GM19395 (cell line): Measurements from ENCODE around the gene TMEM109.
A peak's percentile ranks its signal among the peaks of the same experiment; 100 is the strongest.

Experiments used
- ATAC-seq: cut with Tn5 transposase; IDR thresholded peaks from one replicate; pipeline ENCODE4 v1.9.1; 2021; ENCODE audit warnings: mild to moderate bottlenecking, moderate library complexity; ENCODE audit not compliant: unreplicated experiment

Gene TMEM109, protein sequence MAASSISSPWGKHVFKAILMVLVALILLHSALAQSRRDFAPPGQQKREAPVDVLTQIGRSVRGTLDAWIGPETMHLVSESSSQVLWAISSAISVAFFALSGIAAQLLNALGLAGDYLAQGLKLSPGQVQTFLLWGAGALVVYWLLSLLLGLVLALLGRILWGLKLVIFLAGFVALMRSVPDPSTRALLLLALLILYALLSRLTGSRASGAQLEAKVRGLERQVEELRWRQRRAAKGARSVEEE

DNA sequence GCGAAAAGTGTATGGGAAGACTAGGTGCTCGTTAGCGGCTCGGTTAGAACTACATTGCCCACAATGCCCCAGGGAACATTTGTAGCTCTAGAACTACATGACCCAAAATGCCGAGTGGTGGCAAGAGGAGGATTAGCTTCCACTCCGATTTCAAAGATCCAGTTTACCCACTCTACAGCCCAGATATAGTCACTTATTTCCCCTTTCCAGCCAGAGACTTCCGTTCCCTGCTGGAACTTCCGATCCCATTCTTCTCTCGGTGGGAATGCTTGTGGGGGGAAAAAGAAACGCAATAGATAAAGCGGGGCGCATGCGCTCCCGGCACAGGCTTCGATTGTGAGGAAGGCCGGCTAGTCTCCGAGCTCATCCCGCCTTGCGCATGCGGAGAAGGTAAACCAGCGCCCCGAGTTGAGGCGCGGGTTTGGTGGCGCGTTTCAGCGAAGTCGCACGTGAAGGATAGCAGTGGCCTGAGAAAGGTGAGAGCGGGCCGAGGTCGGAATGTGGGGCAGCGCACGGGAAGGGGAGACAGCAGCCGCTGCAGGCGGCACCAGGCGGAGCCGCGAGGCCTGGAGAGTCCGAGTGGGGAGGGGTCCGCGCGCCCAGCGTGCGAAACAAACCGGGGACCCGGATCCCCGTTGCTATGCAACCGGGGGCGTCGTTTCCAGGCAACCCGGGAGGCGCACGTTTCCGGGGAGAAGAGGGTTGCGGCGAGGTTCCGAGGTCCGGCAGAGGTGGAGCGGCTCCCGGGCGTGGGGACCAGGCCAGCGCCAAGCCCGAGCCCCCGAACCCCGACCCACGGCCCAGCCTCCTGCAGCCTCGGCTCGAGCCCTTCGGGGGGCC is at the start of gene TMEM109:
TSS of gene TMEM109 (plus strand) at position 366 of the 840 bp plus-strand sequence. CDS start 5,536 bp downstream, outside the sequence.
- peak; percentile 54 for ATAC-seq

DNA sequence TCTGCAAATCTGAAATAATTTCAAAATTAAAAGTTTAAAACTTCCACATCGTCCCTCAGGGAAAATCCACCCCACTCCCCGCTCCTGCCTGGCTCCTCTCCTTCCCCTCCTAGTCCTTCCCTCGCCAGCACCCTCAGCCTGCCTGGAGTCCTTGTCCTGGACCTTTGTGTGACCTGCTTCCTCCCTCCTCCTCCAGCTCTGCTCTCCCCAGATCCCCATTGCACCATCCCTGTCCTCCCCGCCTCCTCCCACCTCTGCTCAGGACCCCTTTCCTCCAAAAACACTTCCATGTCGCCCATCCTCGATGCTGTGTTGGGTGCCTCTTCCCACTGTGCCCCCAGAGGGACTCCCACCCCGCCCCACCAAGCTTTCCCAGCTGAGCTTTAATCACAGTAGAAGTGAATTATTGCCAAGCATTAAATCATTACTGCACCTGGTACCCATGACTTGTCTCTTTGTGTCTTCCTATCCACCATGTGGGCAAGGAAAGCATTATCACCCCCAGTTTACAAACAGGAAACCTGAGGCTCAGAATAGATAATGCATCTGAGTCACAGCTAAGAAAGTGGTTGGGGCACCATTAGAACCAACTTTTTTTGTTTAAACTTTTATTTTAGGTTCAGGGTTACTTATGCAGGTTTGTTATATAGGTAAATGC is 49.0 kb upstream of the TMEM109 start:
- ATAC-seq, result no peak

DNA sequence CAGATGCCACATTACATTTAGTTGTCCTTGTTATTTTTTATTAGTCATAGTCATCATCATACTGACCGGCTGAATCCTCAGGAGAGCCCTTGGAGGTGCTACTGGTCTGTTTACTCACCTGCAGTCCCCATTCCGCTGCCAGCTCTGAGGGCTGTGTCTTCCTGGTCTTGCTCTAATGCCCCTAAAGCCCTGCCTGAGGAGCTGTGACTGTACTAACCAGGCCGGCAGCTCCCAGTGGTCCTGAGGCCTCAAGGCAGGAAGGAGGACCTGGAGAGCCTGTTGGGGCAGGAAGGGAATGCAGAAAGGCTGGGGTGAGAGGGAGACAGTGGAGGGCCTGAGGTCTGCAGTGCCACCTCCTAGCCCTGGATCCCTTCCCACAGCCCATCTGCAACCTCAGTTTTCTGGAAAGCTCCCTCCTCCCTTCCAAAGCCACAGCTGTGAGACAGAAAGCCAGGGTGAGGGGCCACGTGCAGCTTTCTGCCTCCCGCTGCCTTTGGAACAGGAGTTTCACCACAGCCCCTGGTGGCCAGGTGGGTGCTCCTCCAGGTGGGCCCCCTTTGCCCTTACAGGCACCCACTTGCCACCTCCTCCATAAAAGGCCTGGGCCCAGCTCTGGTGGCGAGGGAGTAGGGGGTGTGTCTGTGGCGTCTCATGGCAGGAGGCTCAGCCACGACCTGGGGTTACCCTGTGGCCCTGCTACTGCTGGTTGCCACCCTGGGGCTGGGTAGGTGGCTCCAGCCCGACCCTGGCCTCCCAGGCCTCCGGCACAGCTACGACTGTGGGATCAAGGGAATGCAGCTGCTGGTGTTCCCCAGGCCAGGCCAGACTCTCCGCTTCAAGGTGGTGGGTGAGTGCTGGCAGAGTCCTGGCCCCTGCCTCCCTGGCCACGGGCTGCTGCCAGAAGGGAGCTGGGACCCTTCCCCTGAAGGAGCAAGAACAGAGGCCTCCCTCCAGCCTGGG is 46.8 kb upstream of the TMEM109 start, which contains the start of gene ZP1:
TSS of gene ZP1 (plus strand) at position 632 of the 960 bp plus-strand sequence. CDS start at position 652, 20 bp downstream.
- ATAC-seq, result no peak

DNA sequence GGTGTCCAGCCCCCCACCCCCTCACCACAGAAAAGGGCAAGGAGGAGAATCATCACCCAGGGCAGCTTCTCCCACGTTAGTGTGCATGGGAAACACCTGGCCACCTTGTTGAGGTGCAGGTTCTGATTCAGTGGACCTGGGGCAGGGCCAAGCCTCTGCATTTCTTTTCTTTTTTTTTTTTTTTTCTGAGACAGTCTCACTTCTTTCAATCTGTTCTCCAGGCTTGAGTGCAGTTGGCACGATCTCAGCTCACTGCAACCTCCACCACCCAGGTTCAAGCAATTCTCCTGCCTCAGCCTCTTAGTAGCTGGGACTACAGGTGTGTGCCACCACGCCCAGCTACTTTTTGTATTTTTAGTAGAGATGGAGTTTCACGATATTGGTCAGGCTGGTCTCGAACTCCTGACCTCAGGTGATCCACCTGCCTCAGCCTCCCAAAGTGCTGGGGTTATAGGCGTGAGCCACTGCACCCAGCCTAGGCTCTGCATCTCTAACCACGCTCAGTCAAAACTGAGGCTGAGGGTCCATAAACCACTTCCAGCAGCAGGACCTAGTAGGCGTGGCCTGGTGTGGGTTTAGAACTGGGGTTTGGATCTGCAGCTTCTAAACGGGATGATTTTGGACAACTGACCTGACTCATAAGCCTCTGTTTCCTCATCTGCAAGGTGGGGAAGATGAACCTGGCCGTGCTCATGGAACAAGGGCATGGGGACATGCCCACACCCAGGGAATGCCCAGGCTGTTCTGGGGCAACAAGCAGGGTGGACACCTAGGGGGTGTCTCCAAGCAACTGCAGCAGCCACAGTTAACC is 45.9 kb upstream of the TMEM109 start:
- no peak for ATAC-seq

DNA sequence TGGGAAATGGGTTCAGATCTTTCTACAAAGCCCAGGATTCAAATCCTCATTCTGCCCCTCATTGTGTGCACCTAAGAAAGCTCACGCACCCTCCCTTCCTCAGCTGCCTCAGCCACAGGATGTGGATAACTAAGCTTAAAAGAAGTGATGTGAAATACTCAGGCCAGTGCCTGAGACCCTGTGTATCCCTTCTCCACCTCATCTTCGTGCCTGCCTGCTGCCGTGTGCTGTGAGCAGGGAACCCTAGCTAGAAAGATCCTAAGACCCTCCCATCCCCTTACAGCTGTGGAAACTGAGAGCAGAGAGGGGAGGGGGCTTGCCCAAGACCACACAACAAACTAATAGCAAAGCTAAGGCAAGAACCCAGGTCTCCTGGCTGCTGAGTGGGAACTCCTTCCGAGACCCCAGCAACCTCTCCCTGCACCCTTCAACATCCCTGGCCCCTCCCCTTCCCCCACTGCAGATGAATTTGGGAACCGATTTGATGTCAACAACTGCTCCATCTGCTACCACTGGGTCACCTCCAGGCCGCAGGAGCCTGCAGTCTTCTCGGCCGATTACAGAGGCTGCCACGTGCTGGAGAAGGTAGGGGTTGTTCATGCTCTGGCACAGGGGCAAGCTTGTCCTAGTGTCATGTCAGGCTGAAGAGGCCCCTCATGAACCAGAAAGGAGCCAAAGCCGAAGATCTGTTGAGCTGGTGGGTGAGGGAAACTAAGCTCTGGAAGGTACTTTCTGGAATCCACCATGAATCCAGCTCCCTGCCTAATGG is 45.1 kb upstream of the TMEM109 start:
- no peak for ATAC-seq

DNA sequence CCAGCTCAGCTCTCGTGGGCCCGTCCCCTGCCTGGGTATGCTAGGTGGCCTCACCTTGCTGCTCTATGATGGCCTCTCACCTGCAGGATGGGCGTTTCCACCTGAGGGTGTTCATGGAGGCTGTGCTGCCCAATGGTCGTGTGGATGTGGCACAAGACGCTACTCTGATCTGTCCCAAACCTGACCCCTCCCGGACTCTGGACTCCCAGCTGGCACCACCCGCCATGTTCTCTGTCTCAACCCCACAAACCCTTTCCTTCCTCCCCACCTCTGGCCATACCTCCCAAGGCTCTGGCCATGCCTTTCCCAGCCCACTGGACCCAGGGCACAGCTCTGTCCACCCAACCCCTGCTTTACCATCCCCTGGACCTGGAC is 44.5 kb upstream of the TMEM109 start:
- no peak for ATAC-seq

DNA sequence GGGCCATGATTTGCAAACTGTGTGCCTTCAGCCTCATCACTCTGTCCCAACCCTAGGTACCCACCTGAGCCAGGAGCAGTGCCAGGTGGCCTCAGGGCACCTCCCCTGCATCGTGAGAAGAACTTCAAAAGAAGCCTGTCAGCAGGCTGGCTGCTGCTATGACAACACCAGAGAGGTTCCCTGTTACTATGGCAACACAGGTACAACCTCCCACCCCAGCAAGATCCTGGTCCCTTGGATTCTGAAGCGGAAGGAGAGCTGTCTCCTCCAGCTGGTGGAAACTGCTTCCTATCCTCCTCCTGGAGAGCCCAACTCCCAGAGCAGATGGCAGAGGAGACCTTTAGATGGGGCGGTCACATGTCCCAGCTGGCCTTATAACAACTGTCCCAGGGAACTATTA is 43.7 kb upstream of the TMEM109 start:
- ATAC-seq, result no peak

DNA sequence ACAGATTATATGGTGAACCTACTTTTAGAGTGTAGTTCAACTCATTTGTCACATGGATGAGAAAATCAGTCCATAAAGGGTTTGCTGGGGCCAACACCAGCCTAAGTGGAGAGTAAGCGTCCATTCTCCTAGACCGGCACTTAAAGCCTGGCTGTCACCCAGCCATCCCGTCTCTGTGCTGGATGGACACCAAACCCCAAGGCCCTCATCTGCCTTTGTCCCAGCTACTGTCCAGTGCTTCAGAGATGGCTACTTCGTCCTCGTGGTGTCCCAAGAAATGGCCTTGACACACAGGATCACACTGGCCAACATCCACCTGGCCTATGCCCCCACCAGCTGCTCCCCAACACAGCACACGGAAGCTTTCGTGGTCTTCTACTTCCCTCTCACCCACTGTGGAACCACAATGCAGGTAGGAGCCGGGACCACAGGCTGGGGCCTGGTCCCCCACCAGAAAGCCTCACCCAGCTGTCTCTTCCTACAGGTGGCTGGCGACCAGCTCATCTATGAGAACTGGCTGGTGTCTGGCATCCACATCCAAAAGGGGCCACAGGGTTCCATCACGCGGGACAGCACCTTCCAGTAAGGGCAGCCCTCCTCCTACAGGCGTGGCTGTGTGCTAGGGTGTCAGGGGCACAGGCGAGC is 43.1 kb upstream of the TMEM109 start:
- no peak for ATAC-seq

DNA sequence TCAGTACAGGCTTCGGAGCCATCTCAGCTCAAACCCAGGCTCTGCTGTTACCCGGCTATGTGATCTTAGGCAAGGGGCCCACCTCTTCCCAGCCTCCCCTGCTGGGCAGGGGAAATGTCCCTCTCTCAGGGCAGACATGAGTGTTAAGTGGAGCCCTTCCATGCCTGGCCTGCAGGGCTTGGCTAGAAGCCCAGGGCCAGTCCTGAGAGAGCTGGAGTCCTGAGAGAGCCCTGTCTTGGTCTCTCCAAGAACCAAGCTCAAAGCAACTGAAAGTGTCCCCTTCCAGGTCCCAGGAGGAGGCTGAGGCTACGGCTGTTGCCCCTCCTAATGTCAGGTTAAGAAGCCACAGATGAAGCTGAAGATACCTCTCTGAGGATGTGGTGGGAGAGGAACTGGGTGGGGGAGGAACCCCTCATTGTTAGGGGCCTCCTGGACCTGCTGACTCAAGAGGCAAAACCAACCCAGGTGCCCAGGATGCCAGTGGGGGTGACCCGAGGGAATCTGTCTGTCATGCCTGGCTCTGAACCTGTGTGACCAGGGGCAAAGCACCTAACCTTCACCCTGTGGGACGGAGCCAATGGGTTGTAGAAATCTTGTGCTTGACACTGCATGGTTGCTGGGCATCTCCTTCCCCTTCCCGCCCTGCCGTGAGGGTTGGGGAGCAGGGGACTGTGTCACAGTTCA is 42.4 kb upstream of the TMEM109 start:
- no peak for ATAC-seq

DNA sequence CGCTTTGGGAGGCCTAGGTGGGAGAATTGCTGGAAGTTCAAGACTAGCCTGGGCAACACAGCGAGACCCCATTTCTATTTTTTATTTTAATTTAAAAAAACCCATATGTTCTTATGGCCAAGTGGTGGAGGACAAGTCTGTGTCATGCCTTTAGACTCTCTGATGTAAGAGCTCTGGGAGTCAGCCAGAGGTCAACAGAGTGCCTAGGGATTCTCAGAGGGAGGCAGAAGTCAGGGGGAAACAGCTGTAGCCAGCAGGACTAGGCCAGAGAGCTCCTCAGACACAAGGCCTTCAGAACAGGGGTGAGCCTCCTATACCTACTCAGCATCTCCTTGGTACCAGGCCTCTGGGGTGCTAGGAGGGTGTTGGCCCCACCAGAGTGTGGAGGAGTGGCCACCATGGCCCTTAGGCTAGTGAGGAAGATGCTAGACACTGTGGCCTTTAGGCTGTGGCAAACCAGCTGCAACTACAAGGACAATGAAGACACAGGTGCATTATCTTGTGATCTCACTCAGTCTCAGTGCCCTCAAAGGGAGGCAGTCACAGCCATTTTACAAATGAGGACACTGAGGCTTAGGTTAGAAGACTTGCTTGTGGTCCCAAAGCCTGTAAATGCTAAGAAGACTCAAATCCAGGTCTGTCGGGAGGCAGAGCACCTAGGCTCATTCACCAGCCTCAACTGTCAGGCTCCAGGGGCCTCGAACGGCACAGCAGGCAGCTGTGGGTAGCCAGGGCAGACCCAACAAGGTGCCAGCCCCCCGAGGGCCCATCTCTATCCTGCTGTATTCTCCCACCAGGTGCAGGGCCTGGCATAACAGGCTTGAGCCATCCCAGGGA is 41.6 kb upstream of the TMEM109 start:
- ATAC-seq, result no peak

DNA sequence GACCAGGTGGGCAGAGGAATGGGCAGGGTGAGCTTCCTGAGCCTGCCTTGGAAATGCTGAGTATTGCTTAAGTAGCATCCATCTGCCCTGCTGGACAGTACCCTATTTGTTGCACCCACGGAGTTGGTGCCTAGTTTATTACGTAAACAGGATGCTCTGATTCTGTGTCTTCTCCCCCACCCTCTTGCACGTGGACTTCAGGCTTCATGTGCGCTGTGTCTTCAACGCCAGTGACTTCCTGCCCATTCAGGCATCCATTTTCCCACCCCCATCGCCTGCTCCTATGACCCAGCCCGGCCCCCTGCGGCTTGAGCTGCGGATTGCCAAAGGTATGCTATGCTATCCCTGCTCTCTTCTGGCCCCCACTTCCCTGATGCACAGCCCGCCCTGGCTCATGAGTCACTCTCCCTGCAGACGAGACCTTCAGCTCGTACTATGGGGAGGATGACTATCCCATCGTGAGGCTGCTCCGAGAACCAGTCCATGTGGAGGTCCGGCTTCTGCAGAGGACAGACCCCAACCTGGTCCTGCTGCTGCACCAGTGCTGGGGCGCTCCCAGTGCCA is 40.9 kb upstream of the TMEM109 start:
- ATAC-seq, result no peak

DNA sequence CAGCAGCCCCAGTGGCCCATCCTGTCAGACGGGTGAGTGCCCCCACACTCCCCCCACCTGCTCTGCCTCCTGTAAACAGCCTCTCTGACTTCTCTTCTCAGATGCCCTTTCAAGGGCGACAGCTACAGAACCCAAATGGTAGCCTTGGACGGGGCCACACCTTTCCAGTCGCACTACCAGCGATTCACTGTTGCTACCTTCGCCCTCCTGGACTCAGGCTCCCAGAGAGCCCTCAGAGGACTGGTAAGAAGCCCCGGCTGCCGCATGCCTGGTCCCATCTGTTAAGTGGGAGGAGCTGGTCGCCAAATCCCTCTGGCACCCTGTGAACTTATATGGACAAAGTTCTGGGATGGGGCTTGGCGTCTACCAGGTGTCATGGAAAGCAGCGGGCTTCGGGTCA is 40.4 kb upstream of the TMEM109 start:
- ATAC-seq, result no peak

DNA sequence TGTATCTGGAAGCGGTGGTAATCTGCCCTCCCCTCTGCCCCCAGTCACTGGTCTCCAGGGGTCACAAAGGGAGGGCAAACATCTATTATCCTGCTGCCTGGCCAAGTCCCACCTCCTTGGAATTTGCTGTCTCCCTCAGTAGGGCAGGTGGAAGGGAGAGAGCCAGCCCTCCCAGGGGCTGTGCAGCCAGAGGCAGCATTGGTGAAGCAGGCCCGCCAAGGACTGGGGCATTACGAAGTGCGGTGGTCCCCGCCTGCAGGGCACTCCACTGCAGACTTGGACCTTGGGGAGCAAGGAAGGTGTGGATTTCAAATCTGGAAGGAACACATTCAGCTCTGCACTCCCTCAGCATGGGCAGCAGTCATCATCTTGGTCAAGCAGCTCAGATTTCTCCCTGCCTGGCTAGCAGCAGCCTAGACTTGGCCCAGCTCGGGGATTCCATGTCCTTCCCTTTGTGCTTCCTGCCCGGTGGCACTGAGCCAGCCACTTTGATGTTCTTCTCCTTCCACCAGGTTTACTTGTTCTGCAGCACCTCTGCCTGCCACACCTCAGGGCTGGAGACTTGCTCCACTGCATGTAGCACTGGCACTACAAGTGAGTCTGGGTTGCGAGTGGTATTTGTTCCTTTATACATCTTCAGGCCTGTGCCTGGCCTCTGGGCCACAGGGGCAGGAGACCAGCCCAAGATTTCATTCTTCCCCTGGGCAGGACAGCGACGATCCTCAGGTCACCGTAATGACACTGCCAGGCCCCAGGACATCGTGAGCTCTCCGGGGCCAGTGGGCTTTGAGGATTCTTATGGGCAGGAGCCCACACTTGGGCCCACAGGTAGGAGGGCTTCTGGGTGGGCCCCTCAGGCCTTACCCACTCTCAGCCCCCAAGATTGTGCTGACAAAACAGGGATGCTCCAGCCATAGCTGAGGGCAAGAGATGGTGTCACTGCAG is 39.3 kb upstream of the TMEM109 start:
- ATAC-seq, result no peak

DNA sequence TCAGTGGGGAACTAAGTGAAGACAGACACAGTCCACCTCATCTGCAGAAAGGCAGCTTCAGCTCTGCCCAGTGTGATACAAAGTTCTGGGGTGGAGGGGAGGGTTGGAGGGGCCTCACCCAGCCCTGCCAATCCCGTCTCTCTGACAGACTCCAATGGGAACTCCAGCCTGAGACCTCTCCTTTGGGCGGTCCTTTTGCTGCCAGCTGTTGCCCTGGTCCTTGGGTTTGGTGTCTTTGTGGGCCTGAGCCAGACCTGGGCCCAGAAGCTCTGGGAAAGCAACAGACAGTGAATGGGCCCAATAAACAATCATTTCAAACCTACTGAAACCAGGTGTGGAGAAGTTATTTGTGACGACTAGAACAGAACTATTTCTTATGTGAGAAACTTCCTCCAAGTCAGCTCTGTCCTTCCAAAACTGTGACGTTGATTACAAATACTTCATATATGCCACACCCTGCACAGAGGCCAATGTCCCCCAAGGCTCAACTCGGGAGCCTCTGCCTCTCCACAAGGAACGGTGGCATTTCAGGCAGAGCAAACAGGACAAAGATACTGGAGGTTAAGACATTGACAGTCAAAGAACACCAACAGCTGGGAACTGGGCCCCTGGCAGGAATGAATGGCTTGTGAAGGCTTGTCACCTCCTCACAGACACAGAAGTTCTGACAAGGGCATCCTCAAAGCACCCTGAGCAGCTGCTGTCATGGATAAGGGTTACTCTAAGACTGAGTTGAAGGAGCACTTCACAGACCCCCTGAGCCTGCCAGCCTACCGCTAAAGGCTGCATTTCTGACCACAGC is 38.4 kb upstream of the TMEM109 start:
- no peak for ATAC-seq

DNA sequence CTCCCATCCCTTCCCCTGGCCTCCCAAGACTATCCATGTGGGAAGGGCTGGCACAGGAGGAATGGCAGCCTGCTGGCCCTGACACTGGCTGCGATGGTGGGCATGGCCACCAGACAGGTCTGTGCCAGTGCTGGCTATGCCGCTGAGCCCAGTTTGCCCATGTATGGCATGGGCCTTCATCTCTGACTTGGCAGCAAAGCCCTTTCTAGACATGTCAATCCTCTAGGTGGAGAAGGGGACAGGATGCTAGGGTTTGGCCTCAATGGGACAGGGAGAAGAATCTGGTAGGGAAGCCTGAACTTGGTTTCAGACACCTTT is 37.8 kb upstream of the TMEM109 start:
- no peak for ATAC-seq
